T-helper 17 cell (primary cell): Measurements from ENCODE around the gene TBC1D3B. TPM values are rescaled to one million over a fixed set of nuclear protein-coding genes. Genes with fewer than 3 reads are reported as not detected.
"Not testable (repeated sequence)": the region's sequence is repeated elsewhere in the genome, so short reads cannot be mapped to it uniquely, and the experiment has no call there.

Experiments used
- ATAC-seq: fragments of 150-1000 bp; cut with Tn5 transposase; 2 replicates; pipeline ENCODE4 v1.10.0; 2021; ENCODE audit warnings: mild to moderate bottlenecking, moderate library complexity
- DNase-seq, 3 donors: peaks; one replicate each; pipeline versions ENCODE4 v3.0.0 to v3.0.0-alpha.2; 2020 to 2021
- H3K9me3 ChIP-seq: one replicate; pipeline ENCODE4 v1.7.0; 2013; ENCODE audit warnings: low read length, mild to moderate bottlenecking; ENCODE audit not compliant: control insufficient read depth, poor library complexity, severe bottlenecking
- H3K27ac Mint-ChIP-seq: one replicate; pipeline ENCODE4 v1.8.0; 2022; ENCODE audit warnings: mild to moderate bottlenecking, moderate library complexity, mixed read lengths
- H3K27me3 Mint-ChIP-seq: one replicate; pipeline ENCODE4 v1.8.0; 2022; ENCODE audit warnings: mixed read lengths
- H3K36me3 Mint-ChIP-seq: one replicate; pipeline ENCODE4 v1.8.0; 2022; ENCODE audit warnings: low read depth, mixed read lengths
- H3K4me1 Mint-ChIP-seq: one replicate; pipeline ENCODE4 v1.8.0; 2022; ENCODE audit warnings: mild to moderate bottlenecking, mixed read lengths
- H3K4me3 Mint-ChIP-seq: one replicate; pipeline ENCODE4 v1.8.0; 2022; ENCODE audit warnings: mild to moderate bottlenecking, moderate library complexity, mixed read lengths
- total RNA-seq, 4 donors: library from RNA in 2 of 4; stranded (reverse) in 2 of 4; gene quantifications; one replicate each; pipeline ENCODE4 v1.2.3 and lab custom pipeline; 2022 to 2026

Gene TBC1D3B
- total RNA-seq, 2 donors from 2014 or later, result 3.5 to 3.6 TPM

DNA sequence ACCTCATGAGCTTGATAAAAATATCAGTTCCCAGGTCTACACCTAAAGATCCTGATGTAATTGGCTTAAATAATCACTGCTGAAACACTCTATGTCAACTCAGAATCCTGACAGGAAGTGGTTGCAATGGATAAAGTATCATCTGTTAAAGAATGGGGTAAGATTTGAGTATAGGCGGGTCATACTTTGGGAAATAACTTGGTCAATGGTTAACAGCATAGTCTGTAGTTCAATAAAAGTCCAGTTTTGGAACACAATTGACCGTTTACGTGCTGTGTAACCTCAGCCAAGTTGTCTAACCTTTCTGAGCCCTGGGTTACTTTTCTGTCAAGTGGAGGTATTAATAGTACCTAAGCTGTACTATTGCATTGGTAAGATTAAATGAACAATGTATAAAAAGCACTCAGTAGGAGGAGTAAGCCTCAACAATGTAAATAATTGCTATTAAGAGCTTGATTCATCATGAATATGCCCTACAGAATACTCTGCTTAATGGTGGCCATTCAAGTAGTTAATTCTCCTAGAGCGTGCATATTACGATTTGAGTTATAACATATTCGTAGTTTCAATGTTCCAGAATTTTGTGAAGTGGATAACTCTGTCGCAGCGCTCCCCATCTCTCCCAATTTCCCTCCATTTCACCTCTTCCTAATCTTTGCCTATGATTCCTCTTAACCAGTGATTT is 17.9 kb upstream of the TBC1D3B start:
- H3K4me3 Mint-ChIP-seq, ATAC-seq, DNase-seq, H3K9me3 ChIP-seq, H3K27ac Mint-ChIP-seq, H3K36me3 Mint-ChIP-seq: not testable (repeated sequence)
- H3K27me3 Mint-ChIP-seq, result peaks cover 83% of the 10 kb centered on the region
- peaks cover 24% of the 10 kb centered on the region for H3K4me1 Mint-ChIP-seq

GRCh38 chr17:36193216-36193775 is 16.9 kb upstream of the TBC1D3B start:
- no peaks in the 10 kb centered on the region for H3K9me3 ChIP-seq
- DNase-seq (no peak), ATAC-seq (no peak)
- no peaks in the 10 kb centered on the region for H3K36me3 Mint-ChIP-seq
- peaks cover 79% of the 10 kb centered on the region for H3K27me3 Mint-ChIP-seq
- peaks cover 18% of the 10 kb centered on the region for H3K4me1 Mint-ChIP-seq
- H3K4me3 Mint-ChIP-seq, result no peak overlapping the region
- H3K27ac Mint-ChIP-seq, result no peak overlapping the region

DNA sequence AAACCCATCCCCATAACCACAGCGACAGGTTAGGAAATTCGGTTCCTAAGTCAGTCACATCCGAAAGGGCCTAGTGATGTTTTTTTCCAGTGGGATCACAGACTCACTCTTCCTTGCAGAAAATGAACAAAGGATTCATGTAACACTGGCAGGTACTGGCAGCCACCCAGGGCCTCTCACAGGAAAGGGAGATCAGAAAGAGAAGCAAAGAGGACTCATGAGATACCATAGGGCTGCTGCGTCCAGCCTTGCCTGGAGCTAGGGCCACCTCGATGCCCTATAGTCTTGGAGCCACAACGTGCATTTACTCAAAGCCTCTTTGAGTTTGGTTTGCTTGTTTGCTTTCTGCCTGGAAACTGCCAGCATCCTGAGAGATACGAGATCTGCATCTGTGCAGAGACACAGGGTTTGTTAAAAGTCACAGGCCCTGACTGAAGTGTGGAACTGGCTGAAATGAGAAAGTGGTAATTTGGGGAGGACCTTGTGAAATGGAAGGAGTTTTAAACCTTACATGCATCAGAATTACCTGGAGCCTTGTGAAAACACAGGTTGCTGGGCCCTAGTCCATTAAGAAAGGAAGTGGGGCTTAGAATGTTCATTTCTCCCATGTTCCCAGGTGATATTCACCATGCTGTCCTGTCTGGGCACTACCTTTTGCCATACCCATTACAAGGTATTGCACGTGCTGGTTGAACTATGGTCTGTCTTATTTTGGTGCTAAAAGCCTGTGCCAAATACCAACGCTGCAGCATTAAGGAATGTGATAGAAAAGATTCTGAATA is 14.3 kb upstream of the TBC1D3B start:
- not testable (repeated sequence) for H3K27ac Mint-ChIP-seq, H3K4me1 Mint-ChIP-seq
- H3K27me3 Mint-ChIP-seq, result peaks cover 83% of the 10 kb centered on the region

DNA sequence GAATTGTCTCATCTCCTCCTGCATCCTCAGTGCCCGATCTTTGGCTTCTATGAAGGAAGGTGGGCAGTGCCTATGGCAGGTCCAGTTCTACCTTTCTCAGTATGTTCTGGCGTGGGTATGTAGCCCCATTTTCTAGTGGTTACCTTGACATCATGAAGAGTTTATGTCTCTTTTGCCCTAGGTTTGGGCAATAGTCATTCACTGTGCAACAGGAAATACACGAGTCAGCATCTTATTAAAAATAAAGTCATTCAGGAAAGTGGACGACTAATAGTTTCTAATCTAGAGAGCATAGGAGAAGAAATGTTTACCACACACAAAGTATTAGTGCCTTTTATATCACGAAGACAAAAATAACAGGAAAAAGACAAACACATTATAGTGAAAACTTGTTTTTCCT is 13.6 kb upstream of the TBC1D3B start:
- not testable (repeated sequence) for H3K4me3 Mint-ChIP-seq, H3K36me3 Mint-ChIP-seq, DNase-seq, H3K27ac Mint-ChIP-seq, H3K9me3 ChIP-seq, ATAC-seq, H3K4me1 Mint-ChIP-seq
- H3K27me3 Mint-ChIP-seq, result peaks cover 86% of the 10 kb centered on the region

More for the DNA sequence above, 14.3 kb upstream of the TBC1D3B start:
- not testable (repeated sequence) for ATAC-seq, DNase-seq, H3K36me3 Mint-ChIP-seq, H3K9me3 ChIP-seq, H3K4me3 Mint-ChIP-seq

DNA sequence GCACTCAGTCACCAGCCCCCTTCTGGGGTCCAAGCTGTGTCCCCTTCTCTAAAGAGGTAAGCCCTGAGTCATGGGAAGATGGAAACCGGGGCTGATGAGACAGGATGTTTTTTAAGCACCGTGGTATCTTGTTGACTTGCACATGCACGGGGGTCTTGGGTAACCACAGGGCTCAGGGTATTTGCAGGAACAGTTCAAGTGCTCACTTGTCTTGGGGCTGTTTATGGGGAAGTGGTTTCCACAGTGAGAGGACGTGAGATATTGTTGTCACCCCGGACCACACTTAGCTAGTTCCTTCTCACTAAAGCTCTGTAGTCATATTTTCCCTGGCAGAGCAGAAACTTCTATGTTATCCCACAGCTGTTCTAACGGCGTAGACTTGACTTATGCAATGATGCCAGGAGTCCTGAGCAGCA is 12.5 kb upstream of the TBC1D3B start:
- Mint-ChIP-seq H3K36me3 (no peaks in the 10 kb centered on the region), H3K27me3 (peaks cover 86% of the 10 kb centered on the region), H3K27ac (no peak overlapping the region), H3K4me1 (peaks cover 8% of the 10 kb centered on the region), H3K4me3 (no peak overlapping the region)
- no peak for DNase-seq
- H3K9me3 ChIP-seq, result no peaks in the 10 kb centered on the region
- ATAC-seq, result peak; percentile 65

GRCh38 chr17:36187943-36188665 is 11.7 kb upstream of the TBC1D3B start:
- H3K9me3 ChIP-seq, H3K27ac Mint-ChIP-seq, DNase-seq, H3K4me1 Mint-ChIP-seq, ATAC-seq, H3K36me3 Mint-ChIP-seq, H3K4me3 Mint-ChIP-seq: not testable (repeated sequence)
- H3K27me3 Mint-ChIP-seq, result peaks cover 87% of the 10 kb centered on the region

DNA sequence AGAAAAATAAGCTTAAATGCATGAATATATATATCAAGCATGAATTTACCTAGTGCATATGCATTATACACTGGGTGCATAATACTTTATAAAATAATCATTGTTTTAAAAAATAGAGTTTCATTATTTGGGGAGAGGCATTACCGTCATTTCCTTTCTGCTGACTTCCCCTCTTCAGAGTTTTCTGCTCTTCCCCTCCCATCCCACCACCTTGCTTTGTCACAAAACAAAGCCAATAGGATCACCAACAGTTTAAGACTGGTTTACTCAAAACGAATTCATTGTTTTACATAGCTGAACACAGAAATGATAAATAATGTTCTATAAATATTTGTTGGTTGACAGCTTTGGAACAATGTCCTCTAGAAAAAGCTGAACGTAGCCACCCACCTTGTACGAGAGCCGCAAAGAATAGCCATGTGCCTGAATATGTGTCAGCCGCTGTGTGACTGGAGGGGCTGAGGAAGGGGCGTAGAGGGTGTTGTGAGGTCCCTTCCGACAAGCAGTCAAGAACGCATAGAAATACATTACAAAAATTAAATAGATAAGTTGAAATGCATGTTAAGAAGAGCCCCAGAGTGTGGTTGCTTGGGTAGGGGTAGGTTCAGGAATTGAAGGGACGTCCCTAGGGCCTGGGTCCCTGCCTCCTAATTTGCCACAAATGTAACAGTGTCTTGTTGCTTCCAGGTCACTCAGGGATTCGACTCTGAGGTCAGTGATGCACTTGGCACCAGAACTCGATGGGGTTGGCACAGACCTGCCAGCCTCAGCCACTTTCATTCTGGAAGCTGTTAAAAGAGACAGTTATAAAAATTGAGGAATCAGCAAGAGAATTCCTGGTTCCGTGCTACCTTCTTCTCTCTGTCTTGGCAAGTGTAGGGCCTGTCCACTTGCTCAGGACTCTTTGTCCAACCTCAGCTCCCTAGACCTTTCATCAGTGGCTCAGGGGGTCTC is 10.7 kb upstream of the TBC1D3B start:
- not testable (repeated sequence) for H3K9me3 ChIP-seq, DNase-seq, H3K36me3 Mint-ChIP-seq, H3K27ac Mint-ChIP-seq, H3K4me3 Mint-ChIP-seq, ATAC-seq, H3K4me1 Mint-ChIP-seq
- peaks cover 87% of the 10 kb centered on the region for H3K27me3 Mint-ChIP-seq

- Mint-ChIP-seq H3K27ac (peak overlapping the region; percentile 32), H3K4me1 (peaks cover 6% of the 10 kb centered on the region), H3K4me3 (no peak overlapping the region), H3K27me3 (peaks cover 86% of the 10 kb centered on the region), H3K36me3 (peaks cover 4% of the 10 kb centered on the region)
- ATAC-seq, result no peak
- no peak for DNase-seq
- no peaks in the 10 kb centered on the region for H3K9me3 ChIP-seq
These were observed 9.0 kb upstream of the TBC1D3B start for GRCh38 chr17:36185416-36185815.

DNA sequence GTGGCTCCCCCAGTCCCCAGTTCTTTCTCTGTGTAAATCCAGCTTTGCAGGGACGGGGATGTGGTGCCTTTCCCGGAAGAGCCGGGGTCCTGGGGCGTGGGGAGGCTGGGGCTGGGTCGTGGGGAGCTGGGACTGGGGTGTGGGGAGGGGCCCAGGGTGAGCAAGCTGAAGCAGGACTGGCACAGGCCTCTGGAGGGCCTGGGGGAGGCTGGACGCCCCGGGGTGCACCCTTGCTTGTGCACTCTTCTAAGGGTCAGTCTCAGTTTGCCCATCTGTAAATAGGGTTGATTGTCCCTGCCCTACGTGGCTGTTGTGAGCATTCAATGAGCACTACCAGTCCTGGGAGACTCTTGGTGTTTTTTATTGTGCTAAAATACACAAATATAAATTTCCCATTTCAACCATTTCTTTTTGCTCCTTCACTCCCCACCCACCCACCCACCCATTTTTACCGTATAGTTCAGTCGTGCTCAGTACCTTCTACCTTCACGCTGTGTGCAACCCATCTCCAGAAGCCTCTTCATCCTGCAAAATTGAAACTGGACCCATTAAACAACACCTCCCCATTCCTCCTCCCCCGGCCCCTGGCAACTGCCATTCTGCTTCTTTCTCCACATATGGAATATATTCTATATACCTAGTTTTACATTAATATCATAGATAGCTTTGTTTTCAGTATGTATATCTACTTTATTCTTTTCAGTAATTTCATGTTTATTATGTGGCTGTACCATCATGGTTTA is 7.8 kb upstream of the TBC1D3B start:
- Mint-ChIP-seq H3K4me1 (peaks cover 6% of the 10 kb centered on the region), H3K36me3 (peaks cover 6% of the 10 kb centered on the region), H3K4me3 (peak overlapping the region; percentile 19), H3K27ac (no peak overlapping the region), H3K27me3 (peaks cover 82% of the 10 kb centered on the region)
- DNase-seq (no peak), ATAC-seq (no peak)
- no peaks in the 10 kb centered on the region for H3K9me3 ChIP-seq

GRCh38 chr17:36183001-36183971 is 6.8 kb upstream of the TBC1D3B start:
- ATAC-seq (peak; percentile 32), DNase-seq (no peak)
- H3K4me3 Mint-ChIP-seq, result peak overlapping the region; percentile 19
- peaks cover 6% of the 10 kb centered on the region for H3K4me1 Mint-ChIP-seq
- H3K27me3 Mint-ChIP-seq, result peaks cover 76% of the 10 kb centered on the region
- peaks cover 6% of the 10 kb centered on the region for H3K36me3 Mint-ChIP-seq
- H3K27ac Mint-ChIP-seq, result no peak overlapping the region
- H3K9me3 ChIP-seq, result no peaks in the 10 kb centered on the region
